Heart right ventricle (tissue), 16 donors: ENCODE results near the gene TRAPPC1. TPM values are rescaled to one million over a fixed set of nuclear protein-coding genes. Genes with fewer than 3 reads are reported as not detected.

Experiments used
- ATAC-seq, 8 donors: fragments of 200-7000 bp; cut with Tn5 transposase; one replicate each; pipeline ENCODE4 v1.9.1; 2020; ENCODE audit warnings: mild to moderate bottlenecking in 8 of 8, moderate library complexity in 8 of 8, moderate number of reproducible peaks in 1 of 8
- DNase-seq, 2 donors: peaks; one replicate each; pipeline ENCODE4 v3.0.0-alpha.2; 2020
- H3K27ac ChIP-seq, 10 donors: fragments of 200-600 bp; sonication (generic) in 2 of 10; one replicate each; pipeline versions ENCODE4 v1.5.0 to v1.8.0; 2020 to 2022; ENCODE audit warnings: mild to moderate bottlenecking in 3 of 10
- H3K27me3 ChIP-seq, 7 donors: fragments of 200-600 bp; one replicate each; pipeline ENCODE4 v1.8.0; 2021 to 2022; ENCODE audit warnings: mild to moderate bottlenecking in 2 of 7
- H3K36me3 ChIP-seq, 9 donors: fragments of 200-600 bp; sonication (generic) in 1 of 9; one replicate each; pipeline versions ENCODE4 v1.5.0 to v1.8.0; 2020 to 2022; ENCODE audit warnings: mild to moderate bottlenecking in 2 of 9
- H3K4me1 ChIP-seq, 9 donors: fragments of 200-600 bp; sonication (generic) in 1 of 9; one replicate each; pipeline versions ENCODE4 v1.5.0 to v1.8.0; 2020 to 2022; ENCODE audit warnings: mild to moderate bottlenecking in 4 of 9
- H3K4me3 ChIP-seq, 10 donors: fragments of 200-600 bp; sonication (generic) in 2 of 10; one replicate each; pipeline versions ENCODE4 v1.5.0 to v1.8.0; 2020 to 2022; ENCODE audit warnings: mild to moderate bottlenecking in 7 of 10, moderate library complexity in 2 of 10
- H3K9me3 ChIP-seq, 11 donors: fragments of 200-600 bp in 10 of 11; sonication (generic) in 2 of 11; one replicate each; pipeline versions ENCODE4 v1.5.0 to v1.8.0; 2013 to 2022; ENCODE audit warnings: mild to moderate bottlenecking in 2 of 11, control low read depth in 1 of 11, moderate library complexity in 1 of 11
- WGBS, 2 donors: extraction: QIAGEN DNeasy Blood & Tissue Kit; methylation state at CpG; one replicate each; pipeline ENCODE4 v1.1.7; 2013; ENCODE audit warnings: inconsistent platforms in 1 of 2; 5-methylcytosine and 5-hydroxymethylcytosine counted together
- intact Hi-C, 10 donors: fragments of 100-400 bp; cut with DNase I; formaldehyde crosslinking; loops; one replicate each; pipeline versions ENCODE4 v1.11.1 to v1.14.2; 2022
- polyA plus RNA-seq, 2 donors: library from polyadenylated mRNA; stranded (reverse); fragments of 200-250 nt; gene quantifications; one replicate each; pipeline ENCODE4 v1.2.3, GENCODE V29; 2013
- total RNA-seq, 10 donors: library from RNA; stranded (reverse); fragmentation: NEBNext Ultra II Directional in 3 of 10; extraction: Animal tissue kit (Norgen Biotek cat#: 25700) in 3 of 10; gene quantifications; one replicate each; pipeline versions ENCODE4 v1.2.1 to v1.2.4, GENCODE V29; 2021 to 2023
- TF ChIP-seq, protein P1 (sequence below), 9 donors: fragments of 200-600 bp; sonication (generic) in 2 of 9; IDR thresholded peaks; one replicate each; pipeline versions ENCODE4 v1.5.0 to v1.8.0; 2021 to 2022; ENCODE audit warnings: antibody characterized with exemption in 9 of 9, mild to moderate bottlenecking in 5 of 9, moderate library complexity in 1 of 9
- donor health status: Arrhythmogenic right ventricular cardiomyopathy.
- donor health status: ischemic (EF 13 %, LVEDD 7.1; RV severe dilation, severe dysfunction).
- donor health status: healthy with polysubstance abuse.
- donor health status: DM: no; HTN: yes; CAD: no.
- donor health status: DM: no; HTN: no; CAD: no.
- donor health status: ischemic (EF 25% LVEDD 6.9; RV normal size, moderate dysfunction).
- donor health status: ischemic (EF 25% LVEDD 5.7; RV mildly dilated, moderate dysfunction).
- donor health status: healthy.
- donor health status: DM: yes; HTN: yes; CAD: no.
- donor health status: Ischemic cardiomyopathy.
- donor health status: ischemic (EF 35%, LVEDD 5.7; RV mildly dilated, moderate dysfunction).
- donor health status: nonischemic (EF 11% LVEDD 7.7; RV severe dilation, severe dysfunction).
- donor health status: DM: yes; HTN: yes; CAD: no.
- donor health status: PGD.
- donor health status: ischemic (EF 29% LVEDD 5.4; RV normal size, mild dysfunction).
- donor health status: nonischemic (EF 23%, LVEDD 6.1; RV moderate dilation, normal function).

TRAPPC1 gene
- total and polyA plus RNA-seq, 12 donors, result 104 to 166 (median 121) TPM

DNA sequence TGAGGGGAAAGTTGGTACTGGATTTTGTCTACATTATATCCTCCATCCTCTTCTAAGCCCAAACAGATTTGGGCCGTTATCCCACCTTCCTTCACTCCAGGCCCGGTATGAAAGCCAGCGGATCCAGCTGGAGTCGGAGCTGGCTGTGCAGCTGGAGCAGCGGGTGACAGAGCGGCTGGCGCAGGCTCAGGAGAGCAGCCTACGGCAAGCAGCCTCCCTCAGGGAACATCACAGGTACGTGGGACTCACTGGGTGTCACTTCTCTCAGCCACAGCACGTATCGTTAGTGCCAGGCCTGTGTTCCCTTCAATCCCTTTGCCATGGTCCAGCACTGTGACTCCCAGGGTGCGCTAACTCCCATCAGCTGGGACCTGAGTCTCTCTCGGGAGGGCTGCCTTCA is 11.5 kb upstream of the TRAPPC1 start:
- Histone ChIP-seq H3K27me3 (no peaks in the 10 kb centered on the region), H3K4me3 (no peak overlapping the region), H3K27ac (no peak overlapping the region), H3K36me3 (peaks cover 0 to 99% (median 50%) of the 10 kb centered on the region in 9 donors), H3K4me1 (no peaks in the 10 kb centered on the region), H3K9me3 (no peaks in the 10 kb centered on the region)
- TF ChIP-seq, protein P1, sequence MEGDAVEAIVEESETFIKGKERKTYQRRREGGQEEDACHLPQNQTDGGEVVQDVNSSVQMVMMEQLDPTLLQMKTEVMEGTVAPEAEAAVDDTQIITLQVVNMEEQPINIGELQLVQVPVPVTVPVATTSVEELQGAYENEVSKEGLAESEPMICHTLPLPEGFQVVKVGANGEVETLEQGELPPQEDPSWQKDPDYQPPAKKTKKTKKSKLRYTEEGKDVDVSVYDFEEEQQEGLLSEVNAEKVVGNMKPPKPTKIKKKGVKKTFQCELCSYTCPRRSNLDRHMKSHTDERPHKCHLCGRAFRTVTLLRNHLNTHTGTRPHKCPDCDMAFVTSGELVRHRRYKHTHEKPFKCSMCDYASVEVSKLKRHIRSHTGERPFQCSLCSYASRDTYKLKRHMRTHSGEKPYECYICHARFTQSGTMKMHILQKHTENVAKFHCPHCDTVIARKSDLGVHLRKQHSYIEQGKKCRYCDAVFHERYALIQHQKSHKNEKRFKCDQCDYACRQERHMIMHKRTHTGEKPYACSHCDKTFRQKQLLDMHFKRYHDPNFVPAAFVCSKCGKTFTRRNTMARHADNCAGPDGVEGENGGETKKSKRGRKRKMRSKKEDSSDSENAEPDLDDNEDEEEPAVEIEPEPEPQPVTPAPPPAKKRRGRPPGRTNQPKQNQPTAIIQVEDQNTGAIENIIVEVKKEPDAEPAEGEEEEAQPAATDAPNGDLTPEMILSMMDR (IDR thresholded peaks at IDR 0.05), result no peak
- intact Hi-C loops, result no loop called here
- DNase-seq, result no peak
- WGBS, 2 donors, result 91 to 93% methylated on average over 13 of the region's 13 CpGs
- no peak for ATAC-seq

DNA sequence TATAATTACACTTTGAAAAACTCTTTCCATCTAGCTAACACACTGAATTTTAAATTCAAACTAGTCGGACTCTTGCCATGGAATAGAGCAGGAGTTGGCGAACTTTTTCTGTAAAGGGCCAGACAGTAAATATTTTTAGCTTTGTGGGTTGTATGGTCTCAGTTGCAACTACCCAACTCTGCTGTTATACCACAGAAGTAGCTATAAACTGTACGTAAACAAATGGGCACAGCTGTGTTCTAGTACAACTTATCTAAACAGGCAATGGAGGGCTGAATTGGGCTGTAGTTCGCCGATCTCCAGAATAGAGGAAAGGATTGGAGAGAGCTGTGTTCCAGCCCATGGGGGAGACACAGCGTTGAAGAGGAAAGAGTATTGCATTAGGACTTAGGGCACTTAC is 9.0 kb upstream of the TRAPPC1 start:
- Histone ChIP-seq H3K27ac (no peak overlapping the region), H3K27me3 (no peaks in the 10 kb centered on the region), H3K4me3 (no peak overlapping the region), H3K9me3 (no peaks in the 10 kb centered on the region), H3K36me3 (peaks cover 3 to 99% (median 31%) of the 10 kb centered on the region in 9 donors), H3K4me1 (no peaks in the 10 kb centered on the region)
- intact Hi-C loops, result no loop called here
- ATAC-seq, result no peak
- 94 to 95% methylated on average over 6 of the region's 6 CpGs for WGBS, 2 donors
- TF ChIP-seq, protein P1 (IDR thresholded peaks at IDR 0.05), result no peak
- no peak for DNase-seq

- intact Hi-C loops, result no loop called here
- H3K27me3 ChIP-seq, result no peaks in the 10 kb centered on the region
- WGBS, 2 donors, result 94 to 97% methylated on average over 4 of the region's 4 CpGs
- no peak overlapping the region for H3K27ac ChIP-seq
- H3K9me3 ChIP-seq, result no peaks in the 10 kb centered on the region
- TF ChIP-seq, protein P1 (IDR thresholded peaks at IDR 0.05), result no peak
- DNase-seq (no peak), ATAC-seq (no peak)
- H3K4me3 ChIP-seq, result no peak overlapping the region
- peaks cover 0 to 99% (median 24%) of the 10 kb centered on the region in 9 donors for H3K36me3 ChIP-seq
- H3K4me1 ChIP-seq, result no peaks in the 10 kb centered on the region
These were observed 8.3 kb upstream of the TRAPPC1 start for GRCh38 chr17:7940034-7940433.

DNA sequence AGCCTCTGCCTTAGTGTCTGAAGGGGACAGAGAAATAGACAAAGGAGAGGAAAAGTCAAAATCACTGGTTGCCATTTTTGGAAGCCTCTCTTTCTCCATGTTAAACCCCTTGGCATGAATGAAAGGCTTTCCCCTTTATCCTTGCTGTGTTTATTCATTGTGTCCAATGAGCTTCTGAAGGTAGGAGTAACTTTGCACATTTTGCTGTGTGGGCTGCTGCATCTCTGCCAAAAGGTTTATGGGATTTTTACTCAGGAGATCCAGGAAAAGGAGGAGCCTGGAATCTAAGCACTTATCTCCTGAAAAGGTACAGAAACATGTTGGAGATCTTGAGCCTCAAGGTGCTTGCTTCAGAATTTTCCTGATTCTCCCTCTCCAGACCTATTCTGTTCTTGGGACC is 4.1 kb upstream of the TRAPPC1 start:
- TF ChIP-seq, protein P1 (IDR thresholded peaks at IDR 0.05), result no peak
- Histone ChIP-seq H3K27me3 (no peaks in the 10 kb centered on the region), H3K4me3 (no peak overlapping the region), H3K9me3 (no peaks in the 10 kb centered on the region), H3K4me1 (peaks cover 2 to 32% (median 20%) of the 10 kb centered on the region in 9 donors), H3K36me3 (peaks cover 0 to 66% (median 4%) of the 10 kb centered on the region in 9 donors), H3K27ac (no peak overlapping the region)
- ATAC-seq (no peak), DNase-seq (no peak)
- intact Hi-C loops, result no loop called here
